ENCODE data around the gene NOS1AP. TPM values are rescaled to one million over a fixed set of nuclear protein-coding genes. Genes with fewer than 3 reads are reported as not detected.

NOS1AP gene
- total and polyA plus RNA-seq, 2 experiments from 2014 or later, result 5.8 to 6.6 TPM

- Mint-ChIP-seq H3K4me1 (peaks cover 85% of the 10 kb centered on the region), H3K4me3 (no peak overlapping the region), H3K36me3 (ENCODE audit: low read depth) (no peaks in the 10 kb centered on the region; the same call in 2 of the 3 replicates), H3K27ac (0 out of 2 replicates have a peak overlapping the region, but pooled peaks have one; percentile 22), H3K9me3 (no peaks in the 10 kb centered on the region), H3K27me3 (ENCODE audit: insufficient read depth, low read depth, poor library complexity) (peaks cover 5% of the 10 kb centered on the region)
- DNase-seq (ENCODE audit: low spot score) (no peak), ATAC-seq (no peak)
- H3K4me1 ChIP-seq (ENCODE audit: insufficient read depth), result peaks cover 89% of the 10 kb centered on the region
- peaks cover 8% of the 10 kb centered on the region for H3K27me3 ChIP-seq (ENCODE audit: insufficient read depth)
- H3K79me2 ChIP-seq (replicated peaks; ENCODE audit: insufficient read depth), result peaks cover 19% of the 10 kb centered on the region; the same call in 1 of the 2 replicates
- H3F3A ChIP-seq (replicated peaks; ENCODE audit: low read depth), result no peaks in the 10 kb centered on the region
- no peaks in the 10 kb centered on the region for H3K36me3 ChIP-seq (ENCODE audit: insufficient read depth)
- 0 out of 2 replicates have a peak overlapping the region, but pooled peaks have one; percentile 15 for H3K4me2 ChIP-seq
- no peak overlapping the region for H2AFZ ChIP-seq
- no peak overlapping the region for H3K4me3 ChIP-seq
- H4K20me1 ChIP-seq (replicated peaks; ENCODE audit: insufficient read depth), result no peaks in the 10 kb centered on the region
- TF ChIP-seq POLR2AphosphoS5 (IDR thresholded peaks at IDR 0.05; ENCODE audit: low read depth) (no peak), JUNB (IDR thresholded peaks at IDR 0.05; ENCODE audit: unreplicated experiment) (no peak), EZH2 (IDR thresholded peaks at IDR 0.05; ENCODE audit: low read depth, unreplicated experiment) (no peak), CTCF (conservative IDR thresholded peaks at IDR 0.05; ENCODE audit: low read depth in 2 of 2) (no peak), CREB1 (CRISPR knock-in tag; IDR thresholded peaks at IDR 0.05; ENCODE audit: low read depth) (no peak), ZNF462 (CRISPR knock-in tag; IDR thresholded peaks at IDR 0.05) (no peak), EZH2phosphoT487 (IDR thresholded peaks at IDR 0.05; ENCODE audit: unreplicated experiment) (no peak), ZNF331 (CRISPR knock-in tag; IDR thresholded peaks at IDR 0.05; ENCODE audit: low read depth) (no peak), STAT1 (IDR thresholded peaks at IDR 0.05; ENCODE audit: unreplicated experiment) (no peak), ETS1 (IDR thresholded peaks at IDR 0.05) (no peak), NANOG (IDR thresholded peaks at IDR 0.05; ENCODE audit: borderline replicate concordance) (no peak), REST (IDR thresholded peaks at IDR 0.05; ENCODE audit: unreplicated experiment) (no peak), ZNF114 (CRISPR knock-in tag; IDR thresholded peaks at IDR 0.05) (no peak)
- no peak overlapping the region for H3K27ac ChIP-seq (ENCODE audit: low read depth)
- H3K9me2 ChIP-seq (ENCODE audit: insufficient read depth), result no peaks in the 10 kb centered on the region
Measured at GRCh38 chr1:162222730-162223129, 153.2 kb downstream of the NOS1AP start.
